ENCODE measurements around the gene RGMA.
"Not testable (repeated sequence)": the region's sequence is repeated elsewhere in the genome, so short reads cannot be mapped to it uniquely, and the experiment has no call there.

RGMA gene

DNA sequence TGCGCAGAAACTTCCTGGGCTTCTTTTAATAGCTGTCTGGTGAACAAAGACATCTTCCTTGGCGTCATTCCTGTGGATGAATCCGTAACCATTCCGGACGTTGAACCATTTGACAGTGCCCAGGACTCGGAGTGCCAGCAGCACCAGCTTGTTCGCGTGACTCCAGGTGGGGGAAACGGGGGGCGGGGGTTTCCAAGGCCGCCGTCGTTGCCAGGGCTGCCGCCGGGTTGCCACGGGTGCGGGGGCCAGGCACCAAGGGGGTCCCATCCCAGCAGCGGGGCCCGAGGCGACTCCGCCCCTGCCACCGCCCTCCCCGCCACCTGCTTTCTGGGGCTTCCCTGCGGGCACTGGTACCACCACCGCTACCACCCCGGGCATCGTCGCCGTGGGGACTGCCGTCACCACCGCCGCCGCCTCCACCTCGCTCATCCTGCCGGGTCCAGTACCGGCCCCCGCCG is 22.8 kb downstream of the RGMA start:
- peaks cover 5 to 6% of the 10 kb centered on the region in 2 donors for H3K36me3 ChIP-seq (ENCODE audit: control insufficient read depth in 1 of 2, insufficient read depth in 2 of 2, low read length in 2 of 2)
- H3K9me3 ChIP-seq (ENCODE audit: control insufficient read depth in 1 of 2, low read length in 2 of 2), result no peaks in the 10 kb centered on the region
- H3K4me3 ChIP-seq (ENCODE audit: low read depth in 1 of 2, low read length in 2 of 2), result no peak overlapping the region
- H3K27ac ChIP-seq (ENCODE audit: low read length), result peak overlapping the region; percentile 76
- peaks cover 16 to 44% of the 10 kb centered on the region in 2 donors for H3K4me1 ChIP-seq (ENCODE audit: control insufficient read depth in 1 of 2, insufficient read depth in 2 of 2, low read length in 2 of 2)
- H3K27me3 ChIP-seq (ENCODE audit: low read depth, low read length), result peaks cover 2% of the 10 kb centered on the region

DNA sequence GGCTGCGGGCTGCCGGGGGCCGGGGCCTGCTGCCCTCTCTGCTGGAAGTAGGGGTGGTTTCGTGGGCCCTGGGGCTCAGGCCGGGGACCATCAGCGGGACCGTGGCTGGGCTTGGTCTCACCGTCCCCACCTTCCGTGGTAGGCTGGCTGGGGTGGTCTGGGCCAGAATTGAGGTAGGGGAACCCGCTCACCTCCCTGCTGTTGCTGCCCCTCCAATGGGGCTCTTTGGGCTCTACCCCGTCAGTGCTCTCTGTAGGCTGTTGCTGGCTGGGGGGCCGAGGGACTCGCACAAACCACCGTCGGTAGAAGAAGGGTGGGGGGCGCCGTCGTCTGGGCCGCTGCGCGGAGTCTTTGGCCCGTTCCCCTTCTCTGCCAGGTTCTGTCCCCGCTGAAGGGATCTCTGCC is 23.4 kb downstream of the RGMA start:
- peaks cover 19 to 50% of the 10 kb centered on the region in 2 donors for H3K4me1 ChIP-seq (ENCODE audit: control insufficient read depth in 1 of 2, insufficient read depth in 2 of 2, low read length in 2 of 2)
- peak overlapping the region; percentile 63 for H3K27ac ChIP-seq (ENCODE audit: low read length)

GRCh38 chr15:93063796-93064690 is 25.0 kb downstream of the RGMA start:
- H3K36me3 ChIP-seq (ENCODE audit: control insufficient read depth in 1 of 2, insufficient read depth in 2 of 2, low read length in 2 of 2), result peaks cover 5 to 6% of the 10 kb centered on the region in 2 donors
- no peaks in the 10 kb centered on the region for H3K9me3 ChIP-seq (ENCODE audit: control insufficient read depth in 1 of 2, low read length in 2 of 2)
- H3K4me3 ChIP-seq (ENCODE audit: low read depth in 1 of 2, low read length in 2 of 2), result peak overlapping the region in 1 of 2 donors; percentile 7
- H3K4me1 ChIP-seq (ENCODE audit: control insufficient read depth in 1 of 2, insufficient read depth in 2 of 2, low read length in 2 of 2), result peaks cover 19 to 66% of the 10 kb centered on the region in 2 donors
- H3K27me3 ChIP-seq (ENCODE audit: low read depth, low read length), result no peaks in the 10 kb centered on the region
- H3K27ac ChIP-seq (ENCODE audit: low read length), result peak overlapping the region; percentile 27

More for the DNA sequence above, 23.4 kb downstream of the RGMA start:
- peaks cover 5 to 6% of the 10 kb centered on the region in 2 donors for H3K36me3 ChIP-seq (ENCODE audit: control insufficient read depth in 1 of 2, insufficient read depth in 2 of 2, low read length in 2 of 2)
- peak overlapping the region in 1 of 2 donors; percentile 43 for H3K4me3 ChIP-seq (ENCODE audit: low read depth in 1 of 2, low read length in 2 of 2)
- H3K9me3 ChIP-seq (ENCODE audit: control insufficient read depth in 1 of 2, low read length in 2 of 2), result no peaks in the 10 kb centered on the region
- no peaks in the 10 kb centered on the region for H3K27me3 ChIP-seq (ENCODE audit: low read depth, low read length)

- peaks cover 5 to 6% of the 10 kb centered on the region in 2 donors for H3K36me3 ChIP-seq (ENCODE audit: control insufficient read depth in 1 of 2, insufficient read depth in 2 of 2, low read length in 2 of 2)
- H3K9me3 ChIP-seq (ENCODE audit: control insufficient read depth in 1 of 2, low read length in 2 of 2), result no peaks in the 10 kb centered on the region
- H3K4me1 ChIP-seq (ENCODE audit: control insufficient read depth in 1 of 2, insufficient read depth in 2 of 2, low read length in 2 of 2), result peaks cover 19 to 74% of the 10 kb centered on the region in 2 donors
- peak overlapping the region; percentile 27 for H3K27ac ChIP-seq (ENCODE audit: low read length)
- H3K4me3 ChIP-seq (ENCODE audit: low read depth in 1 of 2, low read length in 2 of 2), result peak overlapping the region in 1 of 2 donors; percentile 7
- no peaks in the 10 kb centered on the region for H3K27me3 ChIP-seq (ENCODE audit: low read depth, low read length)
Measured at GRCh38 chr15:93063262-93063671, 25.7 kb downstream of the RGMA start.

DNA sequence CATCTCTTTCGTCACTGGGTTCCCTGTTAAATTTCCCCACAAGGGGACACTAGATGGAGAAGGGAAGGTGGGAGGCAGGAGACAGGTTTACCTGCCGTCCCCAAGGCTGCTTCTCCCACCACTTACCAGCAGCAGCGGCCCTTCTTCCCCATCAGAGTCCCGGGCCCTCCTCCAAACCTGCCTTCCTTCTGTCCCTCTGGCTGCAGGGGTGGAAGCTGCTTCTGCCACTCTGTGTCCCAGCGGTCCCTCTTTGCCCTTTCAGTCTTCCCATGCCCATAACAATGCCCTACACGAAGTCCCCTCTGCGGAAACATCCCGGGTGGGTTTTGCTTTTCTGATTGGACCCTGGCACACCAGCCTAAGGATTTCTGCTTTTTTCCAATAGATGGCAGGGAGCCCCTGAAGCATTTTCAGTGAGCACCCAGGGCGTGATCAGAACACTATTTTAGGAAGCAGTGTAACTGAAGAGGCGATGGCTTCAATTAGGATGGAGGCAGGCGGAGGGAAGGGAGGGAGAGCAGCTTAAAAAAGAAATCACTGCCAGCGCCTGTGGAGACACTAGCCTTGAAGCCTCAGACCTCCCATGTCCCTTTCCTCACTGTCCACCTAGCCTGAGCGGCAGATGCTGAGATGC is 26.3 kb downstream of the RGMA start:
- H3K9me3 ChIP-seq (ENCODE audit: control insufficient read depth in 1 of 2, low read length in 2 of 2); H3K36me3 ChIP-seq (ENCODE audit: control insufficient read depth in 1 of 2, insufficient read depth in 2 of 2, low read length in 2 of 2); H3K27ac ChIP-seq (ENCODE audit: low read length); H3K27me3 ChIP-seq (ENCODE audit: low read depth, low read length): not testable (repeated sequence)
- Histone ChIP-seq H3K4me1 (ENCODE audit: control insufficient read depth in 1 of 2, insufficient read depth in 2 of 2, low read length in 2 of 2) (peaks cover 16 to 75% of the 10 kb centered on the region in 2 donors), H3K4me3 (ENCODE audit: low read depth in 1 of 2, low read length in 2 of 2) (peak overlapping the region in 1 of 2 donors; percentile 11)

DNA sequence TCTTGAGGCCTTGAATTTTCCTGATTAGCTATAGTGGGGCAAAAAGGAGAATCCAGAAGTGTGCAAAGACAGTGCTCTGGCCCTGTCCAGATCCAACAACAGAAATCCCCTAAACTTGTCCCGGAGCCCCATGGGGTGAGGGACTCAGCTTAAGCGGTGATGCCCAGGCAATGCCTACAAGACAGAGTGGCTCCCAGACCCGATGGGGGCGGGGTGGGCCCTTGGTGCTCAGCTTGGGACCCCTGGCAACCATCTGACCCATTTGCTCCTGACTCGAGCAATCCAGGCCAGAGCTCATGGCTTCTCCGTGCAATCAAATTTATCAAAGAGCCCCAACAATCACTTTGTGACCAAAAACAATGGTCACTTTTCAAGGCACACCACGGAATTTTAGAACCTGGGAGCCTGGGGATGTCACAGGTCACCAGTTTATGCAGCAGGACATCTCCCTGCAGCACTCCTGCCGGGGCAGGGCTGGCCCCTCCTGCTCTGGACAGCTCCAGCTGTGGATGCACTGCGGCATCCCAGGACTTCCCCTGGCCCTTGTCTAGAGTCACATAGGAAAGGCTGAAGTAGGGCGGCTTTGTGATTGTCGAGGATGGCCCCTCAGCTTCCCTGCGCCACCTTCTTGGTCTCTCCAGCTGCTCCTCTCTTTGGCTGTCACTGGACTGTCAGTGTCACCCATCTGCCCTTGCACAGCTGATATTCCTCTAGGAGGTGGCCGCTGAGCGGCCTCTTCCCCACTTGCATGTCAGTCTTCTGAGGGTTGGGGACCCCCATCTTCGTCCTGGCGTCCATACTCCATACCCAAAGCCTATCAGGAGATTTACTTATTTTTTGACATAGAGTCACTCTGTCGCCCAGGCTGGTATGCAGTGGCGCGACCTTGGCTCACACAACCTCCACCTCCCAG is 28.4 kb downstream of the RGMA start:
- H3K4me3 ChIP-seq (ENCODE audit: low read depth in 1 of 2, low read length in 2 of 2), result peak overlapping the region in 1 of 2 donors; percentile 15
- no peak overlapping the region for H3K27ac ChIP-seq (ENCODE audit: low read length)

GRCh38 chr15:93059442-93059841 is 29.6 kb downstream of the RGMA start:
- no peak overlapping the region for H3K27ac ChIP-seq (ENCODE audit: low read length)
- H3K4me3 ChIP-seq (ENCODE audit: low read depth in 1 of 2, low read length in 2 of 2), result no peak overlapping the region
- no peaks in the 10 kb centered on the region for H3K9me3 ChIP-seq (ENCODE audit: control insufficient read depth in 1 of 2, low read length in 2 of 2)
- no peaks in the 10 kb centered on the region for H3K27me3 ChIP-seq (ENCODE audit: low read depth, low read length)
- H3K36me3 ChIP-seq (ENCODE audit: control insufficient read depth in 1 of 2, insufficient read depth in 2 of 2, low read length in 2 of 2), result peaks cover 10 to 13% of the 10 kb centered on the region in 2 donors
- H3K4me1 ChIP-seq (ENCODE audit: control insufficient read depth in 1 of 2, insufficient read depth in 2 of 2, low read length in 2 of 2), result peaks cover 8 to 74% of the 10 kb centered on the region in 2 donors

More for the DNA sequence above, 28.4 kb downstream of the RGMA start:
- Histone ChIP-seq H3K9me3 (ENCODE audit: control insufficient read depth in 1 of 2, low read length in 2 of 2) (no peaks in the 10 kb centered on the region), H3K27me3 (ENCODE audit: low read depth, low read length) (no peaks in the 10 kb centered on the region), H3K4me1 (ENCODE audit: control insufficient read depth in 1 of 2, insufficient read depth in 2 of 2, low read length in 2 of 2) (peaks cover 11 to 78% of the 10 kb centered on the region in 2 donors), H3K36me3 (ENCODE audit: control insufficient read depth in 1 of 2, insufficient read depth in 2 of 2, low read length in 2 of 2) (peaks cover 6 to 8% of the 10 kb centered on the region in 2 donors)

- Histone ChIP-seq H3K4me1 (ENCODE audit: control insufficient read depth in 1 of 2, insufficient read depth in 2 of 2, low read length in 2 of 2) (peaks cover 4 to 70% of the 10 kb centered on the region in 2 donors), H3K36me3 (ENCODE audit: control insufficient read depth in 1 of 2, insufficient read depth in 2 of 2, low read length in 2 of 2) (peaks cover 7 to 14% of the 10 kb centered on the region in 2 donors), H3K27me3 (ENCODE audit: low read depth, low read length) (no peaks in the 10 kb centered on the region), H3K4me3 (ENCODE audit: low read depth in 1 of 2, low read length in 2 of 2) (no peak overlapping the region), H3K9me3 (ENCODE audit: control insufficient read depth in 1 of 2, low read length in 2 of 2) (no peaks in the 10 kb centered on the region), H3K27ac (ENCODE audit: low read length) (no peak overlapping the region)
Measured at GRCh38 chr15:93058904-93059427, 30.0 kb downstream of the RGMA start.

- no peaks in the 10 kb centered on the region for H3K27me3 ChIP-seq (ENCODE audit: low read depth, low read length)
- no peaks in the 10 kb centered on the region for H3K9me3 ChIP-seq (ENCODE audit: control insufficient read depth in 1 of 2, low read length in 2 of 2)
- H3K4me3 ChIP-seq (ENCODE audit: low read depth in 1 of 2, low read length in 2 of 2), result no peak overlapping the region
- H3K4me1 ChIP-seq (ENCODE audit: control insufficient read depth in 1 of 2, insufficient read depth in 2 of 2, low read length in 2 of 2), result peaks cover 3 to 70% of the 10 kb centered on the region in 2 donors
- H3K36me3 ChIP-seq (ENCODE audit: control insufficient read depth in 1 of 2, insufficient read depth in 2 of 2, low read length in 2 of 2), result peaks cover 8 to 14% of the 10 kb centered on the region in 2 donors
- no peak overlapping the region for H3K27ac ChIP-seq (ENCODE audit: low read length)
Measured at GRCh38 chr15:93058128-93058527, 30.9 kb downstream of the RGMA start.

GRCh38 chr15:93057618-93058017 is 31.4 kb downstream of the RGMA start:
- Histone ChIP-seq H3K4me1 (ENCODE audit: control insufficient read depth in 1 of 2, insufficient read depth in 2 of 2, low read length in 2 of 2) (peaks cover 3 to 68% of the 10 kb centered on the region in 2 donors), H3K4me3 (ENCODE audit: low read depth in 1 of 2, low read length in 2 of 2) (no peak overlapping the region), H3K9me3 (ENCODE audit: control insufficient read depth in 1 of 2, low read length in 2 of 2) (no peaks in the 10 kb centered on the region), H3K27ac (ENCODE audit: low read length) (peak overlapping the region; percentile 14), H3K27me3 (ENCODE audit: low read depth, low read length) (no peaks in the 10 kb centered on the region), H3K36me3 (ENCODE audit: control insufficient read depth in 1 of 2, insufficient read depth in 2 of 2, low read length in 2 of 2) (peaks cover 9 to 14% of the 10 kb centered on the region in 2 donors)

Data from muscle layer of duodenum (tissue), 2 donors.